Skin epidermis (tissue), 12 donors: Measurements from ENCODE around the gene LCN1.
"Not testable (repeated sequence)": the region's sequence is repeated elsewhere in the genome, so short reads cannot be mapped to it uniquely, and the experiment has no call there.

Source experiments
- H3K27ac ChIP-seq, 21 experiments: fragments of 200-600 bp; sonication (generic) in 11 of 21; one replicate each; pipeline ENCODE4 v1.5.0; 2020; ENCODE audit warnings: mild to moderate bottlenecking in 3 of 21, inconsistent platforms in 2 of 21, moderate library complexity in 2 of 21
- H3K4me3 ChIP-seq, 7 experiments: fragments of 200-600 bp; sonication (generic) in 2 of 7; one replicate each; pipeline ENCODE4 v1.5.0; 2020; ENCODE audit warnings: inconsistent platforms in 2 of 7, mild to moderate bottlenecking in 2 of 7, moderate library complexity in 1 of 7

Gene LCN1

GRCh38 chr9:135535631-135536030 is 14.4 kb downstream of the LCN1 start:
- H3K4me3 ChIP-seq, H3K27ac ChIP-seq: not testable (repeated sequence)

GRCh38 chr9:135536216-135536615 is 15.0 kb downstream of the LCN1 start:
- Histone ChIP-seq H3K27ac (no peak overlapping the region), H3K4me3 (no peak overlapping the region)

- not testable (repeated sequence) for H3K4me3 ChIP-seq, H3K27ac ChIP-seq
Observed at GRCh38 chr9:135543262-135543894, 22.1 kb downstream of the LCN1 start.

GRCh38 chr9:135544981-135545635 is 23.9 kb downstream of the LCN1 start:
- Histone ChIP-seq H3K4me3 (no peak overlapping the region), H3K27ac (no peak overlapping the region)

GRCh38 chr9:135545646-135546176 is 24.5 kb downstream of the LCN1 start, which contains the start of gene OBP2A:
Gene OBP2A (plus strand): TSS chr9:135546126. CDS start chr9:135546181, 55 bp downstream.
- H3K27ac ChIP-seq, H3K4me3 ChIP-seq: not testable (repeated sequence)

GRCh38 chr9:135546792-135547617 is 25.8 kb downstream of the LCN1 start:
- H3K27ac ChIP-seq, H3K4me3 ChIP-seq: not testable (repeated sequence)

GRCh38 chr9:135547756-135548736 is 26.8 kb downstream of the LCN1 start:
- Histone ChIP-seq H3K27ac (no peak overlapping the region), H3K4me3 (no peak overlapping the region)

- not testable (repeated sequence) for H3K4me3 ChIP-seq, H3K27ac ChIP-seq
Observed at GRCh38 chr9:135549478-135550343, 28.5 kb downstream of the LCN1 start.

GRCh38 chr9:135550344-135550918 is 29.2 kb downstream of the LCN1 start:
- no peak overlapping the region for H3K4me3 ChIP-seq
- H3K27ac ChIP-seq: no peak overlapping the region

GRCh38 chr9:135551031-135551430 is 29.8 kb downstream of the LCN1 start:
- H3K27ac ChIP-seq: no peak overlapping the region
- no peak overlapping the region for H3K4me3 ChIP-seq

- no peak overlapping the region for H3K4me3 ChIP-seq
- H3K27ac ChIP-seq: no peak overlapping the region
Observed at GRCh38 chr9:135551456-135551855, 30.2 kb downstream of the LCN1 start.

GRCh38 chr9:135552021-135552697 is 30.9 kb downstream of the LCN1 start:
- no peak overlapping the region for H3K4me3 ChIP-seq
- no peak overlapping the region for H3K27ac ChIP-seq

GRCh38 chr9:135552698-135553171 is 31.5 kb downstream of the LCN1 start:
- H3K27ac ChIP-seq: no peak overlapping the region
- no peak overlapping the region for H3K4me3 ChIP-seq

- H3K27ac ChIP-seq: no peak overlapping the region
- H3K4me3 ChIP-seq: no peak overlapping the region
Observed at GRCh38 chr9:135554718-135555117, 33.5 kb downstream of the LCN1 start.

- Histone ChIP-seq H3K27ac (no peak overlapping the region), H3K4me3 (no peak overlapping the region)
Observed at GRCh38 chr9:135555203-135555602, 34.0 kb downstream of the LCN1 start.

GRCh38 chr9:135555910-135556309 is 34.7 kb downstream of the LCN1 start:
- no peak overlapping the region for H3K4me3 ChIP-seq
- H3K27ac ChIP-seq: no peak overlapping the region

GRCh38 chr9:135559606-135560005 is 38.4 kb downstream of the LCN1 start:
- Histone ChIP-seq H3K4me3 (no peak overlapping the region), H3K27ac (no peak overlapping the region)
